HCT116 (cell line): ENCODE results near the gene ARSK.

Source experiments
- REST ChIP-seq: IDR thresholded peaks from 2 replicates; pipeline ENCODE4 v1.6.1; 2012; ENCODE audit warnings: low read depth
- SRF ChIP-seq: IDR thresholded peaks from 2 replicates; pipeline ENCODE4 v1.6.1; 2012; ENCODE audit warnings: low read depth

- no peak for TF ChIP-seq REST
- TF ChIP-seq SRF = no peak
These were observed 62.2 kb downstream of the ARSK start for GRCh38 chr5:95617057-95617456.
